Measurements from ENCODE around the gene SYT6. TPM values are rescaled to one million over a fixed set of nuclear protein-coding genes. Genes with fewer than 3 reads are reported as not detected.

Gene SYT6
- total RNA-seq, 1 experiment from 2014 or later, result 54.2 TPM

DNA sequence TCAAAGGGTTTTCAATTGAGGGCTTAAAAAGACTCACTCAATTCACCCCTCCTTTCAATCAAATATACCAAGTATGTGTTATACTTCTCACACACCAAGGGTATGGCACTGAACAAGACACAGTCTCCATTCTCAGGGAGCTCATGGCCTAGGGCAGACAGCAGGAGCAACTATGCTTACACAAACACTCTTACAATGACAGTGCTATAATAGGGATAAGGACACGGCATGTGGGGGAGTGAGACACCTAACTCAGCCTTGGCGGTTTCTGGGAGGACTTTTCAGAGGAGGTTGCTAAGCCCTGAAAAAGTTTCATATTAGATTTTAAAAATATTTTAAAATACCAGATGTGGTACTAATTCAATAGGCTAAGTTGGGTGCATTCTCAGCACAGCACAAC, 22.7 kb upstream of the SYT6 start (continued):
- TF ChIP-seq, protein P1, sequence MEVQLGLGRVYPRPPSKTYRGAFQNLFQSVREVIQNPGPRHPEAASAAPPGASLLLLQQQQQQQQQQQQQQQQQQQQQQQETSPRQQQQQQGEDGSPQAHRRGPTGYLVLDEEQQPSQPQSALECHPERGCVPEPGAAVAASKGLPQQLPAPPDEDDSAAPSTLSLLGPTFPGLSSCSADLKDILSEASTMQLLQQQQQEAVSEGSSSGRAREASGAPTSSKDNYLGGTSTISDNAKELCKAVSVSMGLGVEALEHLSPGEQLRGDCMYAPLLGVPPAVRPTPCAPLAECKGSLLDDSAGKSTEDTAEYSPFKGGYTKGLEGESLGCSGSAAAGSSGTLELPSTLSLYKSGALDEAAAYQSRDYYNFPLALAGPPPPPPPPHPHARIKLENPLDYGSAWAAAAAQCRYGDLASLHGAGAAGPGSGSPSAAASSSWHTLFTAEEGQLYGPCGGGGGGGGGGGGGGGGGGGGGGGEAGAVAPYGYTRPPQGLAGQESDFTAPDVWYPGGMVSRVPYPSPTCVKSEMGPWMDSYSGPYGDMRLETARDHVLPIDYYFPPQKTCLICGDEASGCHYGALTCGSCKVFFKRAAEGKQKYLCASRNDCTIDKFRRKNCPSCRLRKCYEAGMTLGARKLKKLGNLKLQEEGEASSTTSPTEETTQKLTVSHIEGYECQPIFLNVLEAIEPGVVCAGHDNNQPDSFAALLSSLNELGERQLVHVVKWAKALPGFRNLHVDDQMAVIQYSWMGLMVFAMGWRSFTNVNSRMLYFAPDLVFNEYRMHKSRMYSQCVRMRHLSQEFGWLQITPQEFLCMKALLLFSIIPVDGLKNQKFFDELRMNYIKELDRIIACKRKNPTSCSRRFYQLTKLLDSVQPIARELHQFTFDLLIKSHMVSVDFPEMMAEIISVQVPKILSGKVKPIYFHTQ (CRISPR knock-in tag; IDR thresholded peaks at IDR 0.05), result no peak
- TF ChIP-seq, protein P2, sequence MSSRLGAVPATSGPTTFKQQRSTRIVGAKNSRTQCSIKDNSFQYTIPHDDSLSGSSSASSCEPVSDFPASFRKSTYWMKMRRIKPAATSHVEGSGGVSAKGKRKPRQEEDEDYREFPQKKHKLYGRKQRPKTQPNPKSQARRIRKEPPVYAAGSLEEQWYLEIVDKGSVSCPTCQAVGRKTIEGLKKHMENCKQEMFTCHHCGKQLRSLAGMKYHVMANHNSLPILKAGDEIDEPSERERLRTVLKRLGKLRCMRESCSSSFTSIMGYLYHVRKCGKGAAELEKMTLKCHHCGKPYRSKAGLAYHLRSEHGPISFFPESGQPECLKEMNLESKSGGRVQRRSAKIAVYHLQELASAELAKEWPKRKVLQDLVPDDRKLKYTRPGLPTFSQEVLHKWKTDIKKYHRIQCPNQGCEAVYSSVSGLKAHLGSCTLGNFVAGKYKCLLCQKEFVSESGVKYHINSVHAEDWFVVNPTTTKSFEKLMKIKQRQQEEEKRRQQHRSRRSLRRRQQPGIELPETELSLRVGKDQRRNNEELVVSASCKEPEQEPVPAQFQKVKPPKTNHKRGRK (CRISPR knock-in tag; IDR thresholded peaks at IDR 0.05; ENCODE audit: borderline replicate concordance), result no peak
- no peak for TF ChIP-seq ATF1 (CRISPR knock-in tag; IDR thresholded peaks at IDR 0.05)

DNA sequence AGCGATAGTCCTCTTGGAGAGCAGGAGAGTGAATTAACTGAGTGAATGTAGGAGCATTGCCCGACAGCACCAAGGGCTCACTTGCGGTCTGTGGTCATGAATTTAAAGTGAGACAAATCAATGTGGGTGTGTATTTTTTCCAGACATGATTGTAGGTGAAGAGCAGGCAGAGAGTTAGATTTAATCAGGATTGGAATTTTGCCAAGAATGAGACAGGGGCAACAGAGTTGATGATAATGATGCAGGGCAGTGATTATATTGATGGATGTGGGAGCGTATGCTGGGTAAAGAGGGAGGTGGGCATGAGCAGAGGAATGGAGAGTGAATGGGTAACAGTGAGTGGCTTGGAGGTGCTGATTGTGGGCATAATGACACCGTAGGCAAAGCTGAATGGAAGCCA, 20.0 kb upstream of the SYT6 start:
- ChIA-PET CTCF (no interaction called here), POLR2A (no interaction called here)
- Mint-ChIP-seq H3K4me1 (peaks cover 3% of the 10 kb centered on the region), H3K4me3 (no peak overlapping the region), H3K9me3 (no peaks in the 10 kb centered on the region), H3K27me3 (ENCODE audit: low read depth) (peaks cover 3% of the 10 kb centered on the region), H3K36me3 (no peaks in the 10 kb centered on the region), H3K27ac (no peak overlapping the region)
- TF ChIP-seq, protein P3, sequence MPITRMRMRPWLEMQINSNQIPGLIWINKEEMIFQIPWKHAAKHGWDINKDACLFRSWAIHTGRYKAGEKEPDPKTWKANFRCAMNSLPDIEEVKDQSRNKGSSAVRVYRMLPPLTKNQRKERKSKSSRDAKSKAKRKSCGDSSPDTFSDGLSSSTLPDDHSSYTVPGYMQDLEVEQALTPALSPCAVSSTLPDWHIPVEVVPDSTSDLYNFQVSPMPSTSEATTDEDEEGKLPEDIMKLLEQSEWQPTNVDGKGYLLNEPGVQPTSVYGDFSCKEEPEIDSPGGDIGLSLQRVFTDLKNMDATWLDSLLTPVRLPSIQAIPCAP (CRISPR knock-in tag; IDR thresholded peaks at IDR 0.05), result no peak
- TF ChIP-seq, protein P4, sequence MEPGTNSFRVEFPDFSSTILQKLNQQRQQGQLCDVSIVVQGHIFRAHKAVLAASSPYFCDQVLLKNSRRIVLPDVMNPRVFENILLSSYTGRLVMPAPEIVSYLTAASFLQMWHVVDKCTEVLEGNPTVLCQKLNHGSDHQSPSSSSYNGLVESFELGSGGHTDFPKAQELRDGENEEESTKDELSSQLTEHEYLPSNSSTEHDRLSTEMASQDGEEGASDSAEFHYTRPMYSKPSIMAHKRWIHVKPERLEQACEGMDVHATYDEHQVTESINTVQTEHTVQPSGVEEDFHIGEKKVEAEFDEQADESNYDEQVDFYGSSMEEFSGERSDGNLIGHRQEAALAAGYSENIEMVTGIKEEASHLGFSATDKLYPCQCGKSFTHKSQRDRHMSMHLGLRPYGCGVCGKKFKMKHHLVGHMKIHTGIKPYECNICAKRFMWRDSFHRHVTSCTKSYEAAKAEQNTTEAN (CRISPR knock-in tag; IDR thresholded peaks at IDR 0.05), result no peak
- no peak for TF ChIP-seq SMAD4 (CRISPR knock-in tag; IDR thresholded peaks at IDR 0.05)
- no peak for TF ChIP-seq SP1 (CRISPR knock-in tag; conservative IDR thresholded peaks at IDR 0.05)
- no peak for TF ChIP-seq SMAD3 (CRISPR knock-in tag; IDR thresholded peaks at IDR 0.05; ENCODE audit: borderline replicate concordance)
- TF ChIP-seq NFYB (CRISPR knock-in tag; conservative IDR thresholded peaks at IDR 0.05; ENCODE audit: low read depth), result no peak
- DNase-seq (ENCODE audit: low spot score) (no peak), ATAC-seq (no peak)

DNA sequence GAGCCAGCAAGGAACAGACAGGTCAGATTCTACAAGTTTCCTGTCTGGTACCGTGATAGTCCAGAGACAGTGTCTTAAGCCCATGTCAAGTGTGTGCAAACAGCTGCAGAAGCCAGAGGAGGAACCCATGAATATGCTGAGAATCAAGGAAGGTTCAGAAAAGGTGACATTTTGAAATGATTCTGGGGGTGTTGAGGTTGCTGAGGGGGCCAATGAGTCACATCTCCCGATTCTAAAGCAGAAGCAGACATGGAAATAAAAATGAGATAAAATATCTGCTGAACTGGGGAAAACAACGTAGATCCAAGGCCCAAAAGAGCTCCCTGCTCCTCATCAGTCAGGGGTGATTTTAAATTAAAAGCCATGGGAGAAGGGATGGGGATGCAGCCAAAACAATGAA, 15.8 kb upstream of the SYT6 start:
- Mint-ChIP-seq H3K36me3 (no peaks in the 10 kb centered on the region), H3K9me3 (no peaks in the 10 kb centered on the region), H3K27me3 (ENCODE audit: low read depth) (peaks cover 22% of the 10 kb centered on the region), H3K27ac (no peak overlapping the region), H3K4me3 (no peak overlapping the region), H3K4me1 (no peaks in the 10 kb centered on the region; the same call in 1 of the 2 replicates)
- ChIA-PET POLR2A (no interaction called here), CTCF (no interaction called here)
- no peak for DNase-seq (ENCODE audit: low spot score)
- ATAC-seq, result no peak
- TF ChIP-seq, protein P1 (CRISPR knock-in tag; IDR thresholded peaks at IDR 0.05), result no peak
- TF ChIP-seq, protein P5, sequence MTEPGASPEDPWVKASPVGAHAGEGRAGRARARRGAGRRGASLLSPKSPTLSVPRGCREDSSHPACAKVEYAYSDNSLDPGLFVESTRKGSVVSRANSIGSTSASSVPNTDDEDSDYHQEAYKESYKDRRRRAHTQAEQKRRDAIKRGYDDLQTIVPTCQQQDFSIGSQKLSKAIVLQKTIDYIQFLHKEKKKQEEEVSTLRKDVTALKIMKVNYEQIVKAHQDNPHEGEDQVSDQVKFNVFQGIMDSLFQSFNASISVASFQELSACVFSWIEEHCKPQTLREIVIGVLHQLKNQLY (CRISPR knock-in tag; IDR thresholded peaks at IDR 0.05), result no peak
- TF ChIP-seq, protein P6, sequence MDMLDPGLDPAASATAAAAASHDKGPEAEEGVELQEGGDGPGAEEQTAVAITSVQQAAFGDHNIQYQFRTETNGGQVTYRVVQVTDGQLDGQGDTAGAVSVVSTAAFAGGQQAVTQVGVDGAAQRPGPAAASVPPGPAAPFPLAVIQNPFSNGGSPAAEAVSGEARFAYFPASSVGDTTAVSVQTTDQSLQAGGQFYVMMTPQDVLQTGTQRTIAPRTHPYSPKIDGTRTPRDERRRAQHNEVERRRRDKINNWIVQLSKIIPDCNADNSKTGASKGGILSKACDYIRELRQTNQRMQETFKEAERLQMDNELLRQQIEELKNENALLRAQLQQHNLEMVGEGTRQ (CRISPR knock-in tag; IDR thresholded peaks at IDR 0.05), result no peak
- TF ChIP-seq, protein P7, sequence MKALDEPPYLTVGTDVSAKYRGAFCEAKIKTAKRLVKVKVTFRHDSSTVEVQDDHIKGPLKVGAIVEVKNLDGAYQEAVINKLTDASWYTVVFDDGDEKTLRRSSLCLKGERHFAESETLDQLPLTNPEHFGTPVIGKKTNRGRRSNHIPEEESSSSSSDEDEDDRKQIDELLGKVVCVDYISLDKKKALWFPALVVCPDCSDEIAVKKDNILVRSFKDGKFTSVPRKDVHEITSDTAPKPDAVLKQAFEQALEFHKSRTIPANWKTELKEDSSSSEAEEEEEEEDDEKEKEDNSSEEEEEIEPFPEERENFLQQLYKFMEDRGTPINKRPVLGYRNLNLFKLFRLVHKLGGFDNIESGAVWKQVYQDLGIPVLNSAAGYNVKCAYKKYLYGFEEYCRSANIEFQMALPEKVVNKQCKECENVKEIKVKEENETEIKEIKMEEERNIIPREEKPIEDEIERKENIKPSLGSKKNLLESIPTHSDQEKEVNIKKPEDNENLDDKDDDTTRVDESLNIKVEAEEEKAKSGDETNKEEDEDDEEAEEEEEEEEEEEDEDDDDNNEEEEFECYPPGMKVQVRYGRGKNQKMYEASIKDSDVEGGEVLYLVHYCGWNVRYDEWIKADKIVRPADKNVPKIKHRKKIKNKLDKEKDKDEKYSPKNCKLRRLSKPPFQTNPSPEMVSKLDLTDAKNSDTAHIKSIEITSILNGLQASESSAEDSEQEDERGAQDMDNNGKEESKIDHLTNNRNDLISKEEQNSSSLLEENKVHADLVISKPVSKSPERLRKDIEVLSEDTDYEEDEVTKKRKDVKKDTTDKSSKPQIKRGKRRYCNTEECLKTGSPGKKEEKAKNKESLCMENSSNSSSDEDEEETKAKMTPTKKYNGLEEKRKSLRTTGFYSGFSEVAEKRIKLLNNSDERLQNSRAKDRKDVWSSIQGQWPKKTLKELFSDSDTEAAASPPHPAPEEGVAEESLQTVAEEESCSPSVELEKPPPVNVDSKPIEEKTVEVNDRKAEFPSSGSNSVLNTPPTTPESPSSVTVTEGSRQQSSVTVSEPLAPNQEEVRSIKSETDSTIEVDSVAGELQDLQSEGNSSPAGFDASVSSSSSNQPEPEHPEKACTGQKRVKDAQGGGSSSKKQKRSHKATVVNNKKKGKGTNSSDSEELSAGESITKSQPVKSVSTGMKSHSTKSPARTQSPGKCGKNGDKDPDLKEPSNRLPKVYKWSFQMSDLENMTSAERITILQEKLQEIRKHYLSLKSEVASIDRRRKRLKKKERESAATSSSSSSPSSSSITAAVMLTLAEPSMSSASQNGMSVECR (CRISPR knock-in tag; IDR thresholded peaks at IDR 0.05; ENCODE audit: borderline replicate concordance), result no peak
- TF ChIP-seq HMGA2 (CRISPR knock-in tag; IDR thresholded peaks at IDR 0.05), result no peak
- TF ChIP-seq, protein P8, sequence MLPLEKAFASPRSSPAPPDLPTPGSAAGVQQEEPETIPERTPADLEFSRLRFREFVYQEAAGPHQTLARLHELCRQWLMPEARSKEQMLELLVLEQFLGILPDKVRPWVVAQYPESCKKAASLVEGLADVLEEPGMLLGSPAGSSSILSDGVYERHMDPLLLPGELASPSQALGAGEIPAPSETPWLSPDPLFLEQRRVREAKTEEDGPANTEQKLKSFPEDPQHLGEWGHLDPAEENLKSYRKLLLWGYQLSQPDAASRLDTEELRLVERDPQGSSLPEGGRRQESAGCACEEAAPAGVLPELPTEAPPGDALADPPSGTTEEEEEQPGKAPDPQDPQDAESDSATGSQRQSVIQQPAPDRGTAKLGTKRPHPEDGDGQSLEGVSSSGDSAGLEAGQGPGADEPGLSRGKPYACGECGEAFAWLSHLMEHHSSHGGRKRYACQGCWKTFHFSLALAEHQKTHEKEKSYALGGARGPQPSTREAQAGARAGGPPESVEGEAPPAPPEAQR (CRISPR knock-in tag; IDR thresholded peaks at IDR 0.05), result no peak
